Panc1 (cell line): ENCODE measurements around the gene JADE1.

Experiments
- CTCF ChIP-seq: fragments of 450-650 bp; IDR thresholded peaks from 2 replicates; pipeline ENCODE4 v1.5.1; 2017; ENCODE audit warnings: mild to moderate bottlenecking
- POLR2AphosphoS5 ChIP-seq: IDR thresholded peaks from 2 replicates; pipeline ENCODE4 v1.6.1; 2012; ENCODE audit warnings: mild to moderate bottlenecking, low read depth, low read length, moderate library complexity
- REST ChIP-seq, 2 experiments: IDR thresholded peaks; 2 replicates each; pipeline ENCODE4 v1.6.1; 2011 to 2012; ENCODE audit warnings: low read depth in 2 of 2, control low read depth in 1 of 2, low read length in 1 of 2, mild to moderate bottlenecking in 1 of 2, moderate library complexity in 1 of 2; ENCODE audit not compliant: insufficient read depth in 1 of 2
- SIN3A ChIP-seq: IDR thresholded peaks from 2 replicates; pipeline ENCODE4 v1.6.1; 2012; ENCODE audit warnings: low read depth, mild to moderate bottlenecking, low read length, moderate library complexity, borderline replicate concordance; ENCODE audit not compliant: insufficient read depth
- TCF7L2 ChIP-seq: IDR thresholded peaks from 2 replicates; pipeline ENCODE4 v1.6.1; 2011; ENCODE audit warnings: mild to moderate bottlenecking, low read depth, low read length, inconsistent platforms

GRCh38 chr4:128840711-128841318 is 31.3 kb downstream of the JADE1 start:
- TF ChIP-seq CTCF (no peak), POLR2AphosphoS5 (no peak), TCF7L2 (no peak), REST (IDR thresholded peaks at IDR 0.05; ENCODE audit: insufficient read depth in 1 of 2, low read depth in 2 of 2, low read length in 1 of 2) (no peak), SIN3A (no peak)
